ENCODE measurements around the gene SIL1.
"Not testable (repeated sequence)": the region's sequence is repeated elsewhere in the genome, so short reads cannot be mapped to it uniquely, and the experiment has no call there.

The SIL1 gene

DNA sequence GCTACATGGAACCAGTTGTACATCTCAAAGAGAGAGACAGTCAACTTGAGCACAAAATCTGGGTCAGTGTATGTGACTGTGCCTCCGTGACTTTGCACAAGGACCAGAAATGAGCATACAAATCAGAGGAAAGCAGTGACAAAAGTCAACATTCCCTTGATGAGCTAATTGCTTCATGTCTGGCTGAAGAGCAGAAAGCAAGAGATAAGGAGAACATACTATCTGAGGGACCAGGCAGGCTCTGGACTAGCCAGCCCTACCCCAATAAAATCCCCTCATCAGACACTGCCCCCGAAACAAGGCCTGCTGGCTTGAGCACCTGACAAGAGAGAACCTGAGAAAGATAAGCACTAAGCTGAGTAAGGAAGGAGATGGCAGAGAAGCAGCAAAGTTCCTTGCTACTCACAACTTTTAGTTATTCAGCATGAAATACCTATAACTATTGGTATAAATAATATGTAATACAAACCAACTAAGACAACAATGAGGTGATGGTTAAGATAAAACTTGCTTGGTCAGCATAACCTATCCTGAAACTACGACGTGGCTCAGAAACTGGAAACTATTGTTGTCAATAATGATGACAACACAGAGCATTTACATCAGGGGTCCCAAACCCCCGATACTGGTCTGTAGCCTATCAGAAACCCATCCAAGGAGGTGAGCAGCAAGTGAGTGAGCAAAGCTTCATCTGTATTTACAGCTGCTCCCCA is 9.5 kb downstream of the SIL1 start:
- Mint-ChIP-seq H3K4me3 (no peak overlapping the region), H3K27me3 (no peaks in the 10 kb centered on the region), H3K36me3 (ENCODE audit: low read depth) (peaks cover 25% of the 10 kb centered on the region), H3K4me1 (peaks cover 3% of the 10 kb centered on the region), H3K27ac (no peak overlapping the region), H3K9me3 (no peaks in the 10 kb centered on the region)
- DNase-seq (no peak), ATAC-seq (no peak)

DNA sequence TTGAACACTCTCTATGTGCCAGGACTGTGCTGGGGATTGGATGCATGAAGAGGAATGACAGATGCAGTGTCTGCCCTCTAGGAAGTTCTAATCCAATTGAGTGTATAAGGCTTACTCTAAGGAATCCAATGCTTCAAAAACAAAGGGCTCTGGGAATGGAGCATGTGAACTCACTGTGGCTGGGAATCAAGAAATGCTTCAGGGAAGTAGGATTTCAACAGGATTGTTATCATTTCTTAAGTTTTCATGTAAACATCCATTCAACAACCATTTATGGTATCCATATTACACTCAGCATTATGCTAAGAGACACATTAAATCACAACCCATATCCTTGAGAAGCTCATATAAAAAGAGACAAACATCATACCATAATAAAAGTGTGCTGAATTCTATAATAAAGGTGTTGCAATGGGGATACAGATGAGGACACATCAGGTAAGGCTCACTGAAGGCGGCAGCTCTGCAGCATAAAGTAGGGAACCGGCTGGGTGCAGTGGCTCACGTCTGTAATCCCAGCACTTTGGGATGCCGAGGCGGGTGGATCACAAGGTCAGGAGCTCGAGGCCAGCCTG is 11.3 kb downstream of the SIL1 start:
- H3K4me3 Mint-ChIP-seq: no peak overlapping the region
- peaks cover 20% of the 10 kb centered on the region for H3K36me3 Mint-ChIP-seq (ENCODE audit: low read depth)
- peaks cover 9% of the 10 kb centered on the region for H3K4me1 Mint-ChIP-seq
- no peaks in the 10 kb centered on the region for H3K9me3 Mint-ChIP-seq
- ATAC-seq: no peak
- no peaks in the 10 kb centered on the region for H3K27me3 Mint-ChIP-seq
- DNase-seq: no peak
- H3K27ac Mint-ChIP-seq: no peak overlapping the region

DNA sequence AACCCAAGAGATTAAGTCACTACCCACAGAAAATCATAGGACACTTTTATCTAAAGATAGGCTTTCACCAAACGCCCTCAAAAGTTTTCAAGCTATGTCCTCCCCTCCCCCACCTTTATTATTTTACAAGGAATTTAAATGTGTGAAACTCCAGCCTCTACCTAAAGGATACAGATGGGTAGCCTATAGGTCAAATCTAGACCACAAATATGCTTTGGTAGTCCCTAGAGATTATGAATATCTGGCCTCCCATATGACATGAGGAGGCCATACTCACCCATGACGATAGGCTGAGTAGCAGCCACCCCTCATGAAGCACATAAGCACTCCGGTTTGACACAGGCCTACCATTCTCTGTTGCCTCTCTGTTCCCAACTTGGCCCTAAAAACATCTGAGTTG is 11.9 kb downstream of the SIL1 start:
- peaks cover 20% of the 10 kb centered on the region for H3K36me3 Mint-ChIP-seq (ENCODE audit: low read depth)
- no peak overlapping the region for H3K4me3 Mint-ChIP-seq
- H3K4me1 Mint-ChIP-seq: peaks cover 10% of the 10 kb centered on the region
- no peaks in the 10 kb centered on the region for H3K9me3 Mint-ChIP-seq
- no peak overlapping the region for H3K27ac Mint-ChIP-seq
- no peaks in the 10 kb centered on the region for H3K27me3 Mint-ChIP-seq
- ATAC-seq (no peak), DNase-seq (no peak)

DNA sequence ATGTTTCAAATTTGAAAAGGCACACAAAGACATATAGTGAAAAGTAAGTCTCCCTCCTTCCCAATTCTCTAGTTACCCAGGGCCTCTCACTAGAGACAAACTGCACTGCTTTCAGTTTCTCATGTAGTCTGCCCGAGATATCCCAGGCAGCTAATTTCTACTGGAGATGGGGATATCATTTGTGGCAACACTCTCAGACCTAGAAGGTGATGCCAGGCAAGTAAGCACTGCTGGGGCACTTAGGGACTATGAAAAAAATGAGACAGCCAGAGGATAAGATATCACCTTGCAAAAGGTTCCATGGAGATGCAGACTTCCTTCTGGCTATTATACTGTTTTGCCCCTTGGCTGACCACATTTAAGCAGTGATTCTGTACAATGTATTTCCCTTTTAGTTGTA is 12.6 kb downstream of the SIL1 start:
- no peak for ATAC-seq
- peaks cover 19% of the 10 kb centered on the region for H3K36me3 Mint-ChIP-seq (ENCODE audit: low read depth)
- H3K27ac Mint-ChIP-seq: no peak overlapping the region
- H3K27me3 Mint-ChIP-seq: no peaks in the 10 kb centered on the region
- peaks cover 12% of the 10 kb centered on the region for H3K4me1 Mint-ChIP-seq
- DNase-seq: no peak
- H3K9me3 Mint-ChIP-seq: no peaks in the 10 kb centered on the region
- no peak overlapping the region for H3K4me3 Mint-ChIP-seq

DNA sequence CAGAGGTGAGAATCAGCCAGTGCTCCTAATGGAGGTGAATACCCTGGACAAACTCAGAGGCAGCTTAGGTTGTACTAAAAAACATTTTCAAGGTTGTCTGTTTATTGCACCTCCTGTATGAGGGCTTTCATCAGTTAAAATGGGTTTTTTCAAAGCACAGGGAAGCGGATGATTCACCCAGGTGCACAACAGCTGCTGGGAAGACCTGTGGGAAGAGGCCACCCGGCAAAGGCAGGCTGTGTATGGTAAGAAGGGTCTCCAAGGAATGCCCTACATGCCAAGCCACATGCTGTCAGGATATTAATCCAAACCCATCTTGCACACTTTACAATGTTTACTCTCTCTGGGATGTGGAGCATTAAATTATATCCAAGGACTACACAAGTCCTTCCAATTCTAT is 14.7 kb downstream of the SIL1 start:
- ATAC-seq: no peak
- H3K9me3 Mint-ChIP-seq: no peaks in the 10 kb centered on the region
- H3K27me3 Mint-ChIP-seq: no peaks in the 10 kb centered on the region
- no peak overlapping the region for H3K4me3 Mint-ChIP-seq
- no peak overlapping the region for H3K27ac Mint-ChIP-seq
- DNase-seq: no peak
- peaks cover 13% of the 10 kb centered on the region for H3K36me3 Mint-ChIP-seq (ENCODE audit: low read depth)
- H3K4me1 Mint-ChIP-seq: peaks cover 16% of the 10 kb centered on the region

DNA sequence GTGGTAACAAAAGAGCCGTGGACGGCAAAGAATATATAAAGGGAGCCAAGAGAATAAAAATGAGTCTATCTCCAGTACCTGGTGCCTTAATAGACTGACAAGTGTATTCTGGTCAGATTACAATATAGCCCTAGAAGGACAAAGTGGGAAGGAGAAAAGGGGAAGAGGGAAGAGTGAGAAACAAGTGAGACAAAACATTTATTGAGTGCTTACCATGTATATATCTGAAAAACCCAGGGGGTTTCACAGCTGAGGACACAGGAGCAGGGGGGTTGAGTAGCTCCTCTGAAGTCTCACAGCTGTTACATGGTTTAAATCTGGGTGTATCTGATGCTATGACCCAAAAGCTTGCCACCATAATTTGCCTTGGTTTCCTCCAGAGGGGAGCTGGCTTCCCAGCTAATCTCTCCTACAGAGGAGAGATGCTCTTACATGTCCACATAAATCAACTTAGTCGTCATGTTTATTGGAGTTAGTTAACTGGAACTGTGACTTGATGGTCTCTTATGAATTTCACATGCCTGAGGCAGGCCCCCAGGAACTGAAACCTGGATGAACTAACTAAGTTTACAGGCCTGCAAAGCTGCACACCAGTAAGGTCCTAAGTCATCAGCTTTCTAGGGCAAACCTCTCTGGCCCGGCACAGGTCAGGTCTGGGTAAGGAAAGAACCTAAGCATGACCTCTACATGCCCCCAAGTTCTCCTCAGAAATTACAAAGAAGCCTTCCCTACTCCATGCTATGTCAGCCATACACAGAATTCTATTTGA is 15.5 kb downstream of the SIL1 start:
- H3K9me3 Mint-ChIP-seq: no peaks in the 10 kb centered on the region
- ATAC-seq (no peak), DNase-seq (no peak)
- H3K27me3 Mint-ChIP-seq: no peaks in the 10 kb centered on the region
- H3K4me1 Mint-ChIP-seq: peaks cover 24% of the 10 kb centered on the region
- H3K27ac Mint-ChIP-seq: no peak overlapping the region
- H3K36me3 Mint-ChIP-seq (ENCODE audit: low read depth): peaks cover 9% of the 10 kb centered on the region
- no peak overlapping the region for H3K4me3 Mint-ChIP-seq

DNA sequence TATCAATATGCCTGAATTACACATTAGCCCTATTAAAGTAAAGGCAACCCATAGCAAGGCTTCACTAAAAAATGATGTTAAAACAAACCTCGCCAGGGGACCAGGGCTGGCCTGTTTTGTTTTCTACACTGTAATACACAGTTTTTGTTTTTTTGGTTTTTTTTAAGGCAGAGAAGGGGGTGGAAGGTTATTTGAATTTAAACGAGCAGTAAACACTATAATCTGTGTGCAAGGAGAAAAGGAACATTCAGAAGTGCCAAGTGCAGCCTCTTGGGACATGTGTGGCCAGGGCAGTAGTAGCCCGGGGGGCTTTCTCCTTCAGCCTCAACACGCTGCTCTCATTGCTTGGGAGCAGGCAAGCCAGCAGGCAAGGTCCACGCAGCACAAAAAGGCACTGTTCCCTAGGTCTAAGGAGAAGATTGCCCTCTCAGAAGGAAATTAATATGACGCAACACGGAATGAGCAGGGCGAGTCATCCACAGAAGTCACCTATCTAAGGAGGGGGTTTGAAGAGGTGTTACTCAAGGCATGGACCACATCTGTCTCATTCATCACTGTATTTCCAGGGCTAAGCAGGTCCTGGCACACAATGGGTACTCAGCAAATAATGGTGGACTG is 16.2 kb downstream of the SIL1 start:
- Mint-ChIP-seq H3K27ac (no peak overlapping the region), H3K27me3 (no peaks in the 10 kb centered on the region), H3K4me3 (no peak overlapping the region), H3K36me3 (ENCODE audit: low read depth) (peaks cover 3% of the 10 kb centered on the region), H3K4me1 (peaks cover 27% of the 10 kb centered on the region), H3K9me3 (no peaks in the 10 kb centered on the region)
- ATAC-seq (peak; percentile 54), DNase-seq (no peak)

DNA sequence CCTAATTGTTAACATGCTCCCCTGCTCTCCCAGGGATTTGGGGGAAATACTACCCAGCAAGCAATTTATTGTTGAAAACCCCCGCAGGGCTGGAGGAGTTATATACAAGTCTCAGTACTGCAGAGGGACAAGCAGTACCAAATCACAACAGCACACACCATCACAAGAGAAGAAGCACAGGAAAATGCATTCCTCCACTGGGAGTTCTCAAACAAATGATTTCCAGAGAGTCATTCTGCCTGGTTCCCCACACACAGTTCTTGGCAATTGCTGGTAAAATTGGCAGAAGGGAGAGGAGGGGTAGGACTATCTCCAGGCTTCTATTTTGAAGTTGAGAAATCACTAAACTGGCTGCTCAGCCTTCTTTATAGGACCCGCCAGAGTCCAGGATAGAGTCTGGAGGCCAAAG is 16.8 kb downstream of the SIL1 start:
- H3K27ac Mint-ChIP-seq: no peak overlapping the region
- H3K9me3 Mint-ChIP-seq: no peaks in the 10 kb centered on the region
- no peak overlapping the region for H3K4me3 Mint-ChIP-seq
- no peak for DNase-seq
- peaks cover 28% of the 10 kb centered on the region for H3K4me1 Mint-ChIP-seq
- ATAC-seq: no peak
- H3K27me3 Mint-ChIP-seq: no peaks in the 10 kb centered on the region
- peaks cover 2% of the 10 kb centered on the region for H3K36me3 Mint-ChIP-seq (ENCODE audit: low read depth)

DNA sequence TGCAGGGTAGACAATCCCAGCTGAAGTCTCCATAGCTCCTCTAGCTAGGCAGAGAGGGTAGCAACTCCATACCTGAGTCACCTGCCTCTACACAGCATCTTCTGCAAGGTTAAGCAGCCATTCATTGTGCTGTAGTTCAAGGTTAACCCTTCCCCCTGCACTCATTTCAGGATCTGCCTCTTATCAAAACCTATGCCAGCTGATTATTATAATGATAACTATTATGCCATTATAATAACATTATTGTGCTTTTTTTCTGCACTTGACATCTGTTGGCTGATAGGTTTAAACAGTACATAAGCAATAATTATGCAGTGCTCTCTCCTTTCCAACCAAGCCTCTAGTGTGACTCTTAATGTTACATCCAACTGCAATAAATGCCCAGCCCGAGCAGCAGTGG is 17.3 kb downstream of the SIL1 start:
- Mint-ChIP-seq H3K4me3 (no peak overlapping the region), H3K4me1 (peaks cover 28% of the 10 kb centered on the region), H3K36me3 (ENCODE audit: low read depth) (peaks cover 2% of the 10 kb centered on the region), H3K27ac (no peak overlapping the region), H3K27me3 (no peaks in the 10 kb centered on the region), H3K9me3 (no peaks in the 10 kb centered on the region)
- DNase-seq (no peak), ATAC-seq (no peak)

DNA sequence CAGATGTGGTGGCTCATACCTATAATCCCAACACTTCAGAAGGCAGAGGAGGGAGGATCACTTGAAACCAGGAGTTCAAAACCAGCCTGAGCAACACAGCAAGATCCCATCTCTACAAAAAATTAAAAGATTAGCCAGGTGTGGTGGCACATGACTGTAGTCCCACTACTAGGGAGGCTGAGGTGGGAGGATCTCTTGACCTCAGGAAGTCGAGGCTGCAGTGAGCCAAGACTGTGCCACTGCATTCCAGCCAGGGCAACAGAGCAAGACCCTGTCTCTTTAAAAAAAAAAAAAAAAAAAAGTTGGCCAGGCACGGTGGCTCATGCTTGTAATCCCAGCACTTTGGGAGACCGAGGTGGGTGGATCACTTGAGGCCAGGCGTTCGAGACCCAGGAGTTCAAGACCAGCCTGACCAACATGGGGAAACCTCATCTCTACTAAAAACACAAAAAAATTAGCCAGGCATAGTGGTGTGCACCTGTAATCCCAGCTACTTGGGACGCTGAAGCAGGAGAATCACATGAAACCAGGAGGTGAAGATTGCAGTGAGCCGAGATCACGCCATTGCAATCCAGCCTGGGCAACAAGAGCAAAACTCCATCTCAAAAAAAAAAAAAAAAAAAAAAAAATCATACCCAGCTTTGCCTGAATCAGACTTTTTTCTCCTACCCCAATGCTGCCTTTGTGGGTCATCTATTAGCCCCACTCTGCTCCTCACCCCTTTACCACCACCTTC is 18.2 kb downstream of the SIL1 start:
- H3K27ac Mint-ChIP-seq; H3K36me3 Mint-ChIP-seq (ENCODE audit: low read depth); H3K4me3 Mint-ChIP-seq; H3K27me3 Mint-ChIP-seq; H3K9me3 Mint-ChIP-seq; ATAC-seq; DNase-seq: not testable (repeated sequence)
- H3K4me1 Mint-ChIP-seq: peaks cover 28% of the 10 kb centered on the region

DNA sequence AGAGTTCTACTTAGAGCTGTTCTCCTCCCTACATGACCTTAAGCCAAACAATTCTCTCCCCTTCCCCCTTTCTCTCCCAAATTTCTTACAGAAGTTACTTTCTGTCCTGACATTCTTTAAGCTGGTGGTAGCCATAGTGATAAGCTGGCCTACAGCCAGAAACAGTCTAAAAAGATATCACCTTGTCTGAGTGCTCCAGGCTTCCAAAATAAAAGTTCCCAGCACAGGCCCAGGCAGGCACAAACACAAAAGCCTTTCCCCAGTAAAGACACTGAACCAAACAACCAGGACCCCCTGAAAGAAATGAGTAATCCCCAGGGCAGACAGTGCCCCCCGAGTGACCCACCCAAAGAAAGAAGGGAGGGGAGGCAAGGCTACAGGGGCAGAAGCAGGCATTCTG is 19.2 kb downstream of the SIL1 start:
- H3K27ac Mint-ChIP-seq: no peak overlapping the region
- peaks cover 7% of the 10 kb centered on the region for H3K36me3 Mint-ChIP-seq (ENCODE audit: low read depth)
- H3K4me1 Mint-ChIP-seq: peaks cover 28% of the 10 kb centered on the region

DNA sequence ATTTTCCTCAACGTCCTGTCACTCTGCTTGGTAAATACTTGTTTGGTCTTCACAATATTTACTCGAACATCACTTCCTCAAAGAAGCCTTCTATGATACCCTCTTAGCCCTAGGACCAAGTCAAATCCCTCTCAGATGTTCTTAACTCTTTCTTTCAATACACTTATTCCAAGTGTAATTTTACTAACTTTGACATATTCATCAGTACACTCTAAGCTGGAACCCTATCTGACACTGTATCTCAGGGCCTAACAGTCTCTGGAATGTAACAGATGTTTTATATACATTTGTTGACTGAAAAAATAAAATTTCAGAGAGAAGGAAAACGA is 19.6 kb downstream of the SIL1 start:
- ATAC-seq: no peak
- no peak overlapping the region for H3K27ac Mint-ChIP-seq
- H3K27me3 Mint-ChIP-seq: no peaks in the 10 kb centered on the region
- DNase-seq: no peak
- peaks cover 9% of the 10 kb centered on the region for H3K36me3 Mint-ChIP-seq (ENCODE audit: low read depth)
- H3K9me3 Mint-ChIP-seq: no peaks in the 10 kb centered on the region
- H3K4me1 Mint-ChIP-seq: peaks cover 28% of the 10 kb centered on the region
- no peak overlapping the region for H3K4me3 Mint-ChIP-seq

More for the DNA sequence above, 19.2 kb downstream of the SIL1 start:
- H3K9me3 Mint-ChIP-seq: no peaks in the 10 kb centered on the region
- ATAC-seq (no peak), DNase-seq (no peak)
- no peak overlapping the region for H3K4me3 Mint-ChIP-seq
- H3K27me3 Mint-ChIP-seq: no peaks in the 10 kb centered on the region

DNA sequence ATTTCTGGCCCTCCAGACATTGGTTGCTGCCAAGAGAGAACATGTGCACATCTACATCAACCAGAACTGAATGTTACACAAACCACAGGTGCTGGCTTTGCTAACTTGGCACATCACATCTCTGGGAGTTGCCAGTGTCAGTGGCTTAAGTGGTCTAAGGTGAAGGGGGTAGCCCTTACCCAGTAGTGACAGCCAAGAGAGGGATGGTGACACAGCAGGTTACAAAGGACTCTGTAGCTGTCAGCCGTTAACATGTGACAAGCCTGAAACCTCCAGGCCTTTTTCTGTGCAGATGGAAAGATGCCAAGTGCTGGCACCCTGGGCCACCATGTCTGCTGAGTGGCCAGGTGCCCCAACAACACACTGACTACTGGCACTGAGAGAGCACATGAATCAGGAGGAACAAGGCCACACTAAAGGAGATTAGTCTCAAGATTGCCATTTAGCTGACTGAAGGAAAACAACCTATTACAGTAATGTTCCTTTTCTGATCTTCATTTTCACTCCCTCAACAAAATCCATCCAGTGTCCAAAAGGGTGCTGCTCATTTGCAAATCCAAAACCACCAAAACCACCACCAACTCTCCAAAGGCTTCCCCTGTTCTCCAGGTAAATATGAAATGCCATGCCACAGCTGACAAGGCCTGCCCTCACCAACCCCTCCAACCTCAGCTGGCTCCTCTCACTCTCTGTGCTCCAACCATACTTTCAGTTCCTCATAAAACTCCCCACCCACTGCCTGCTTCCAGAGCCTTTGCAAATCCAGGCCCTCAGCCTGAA is 20.2 kb downstream of the SIL1 start:
- no peak overlapping the region for H3K4me3 Mint-ChIP-seq
- peaks cover 28% of the 10 kb centered on the region for H3K4me1 Mint-ChIP-seq

DNA sequence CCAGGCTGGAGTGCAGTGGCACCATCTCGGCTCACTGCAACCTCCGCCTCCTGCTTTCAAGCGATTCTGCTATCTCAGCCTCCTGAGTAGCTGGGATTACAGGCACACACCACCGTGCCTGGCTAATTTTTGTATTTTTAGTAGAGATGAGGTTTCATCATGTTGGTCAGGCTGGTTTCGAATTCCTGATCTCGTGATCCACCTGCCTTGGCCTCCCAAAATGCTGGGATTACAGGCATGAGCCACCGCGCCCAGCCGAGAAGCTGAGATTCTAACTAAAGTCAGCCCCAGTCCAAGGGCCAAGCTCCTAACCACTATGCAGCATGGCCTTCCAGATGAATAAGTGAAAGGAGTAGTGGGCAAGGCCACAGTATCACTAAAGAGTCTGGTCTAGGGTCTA is 20.9 kb downstream of the SIL1 start:
- H3K27ac Mint-ChIP-seq, H3K9me3 Mint-ChIP-seq, DNase-seq, H3K27me3 Mint-ChIP-seq, ATAC-seq, H3K4me3 Mint-ChIP-seq: not testable (repeated sequence)
- Mint-ChIP-seq H3K36me3 (ENCODE audit: low read depth) (peaks cover 15% of the 10 kb centered on the region), H3K4me1 (peaks cover 24% of the 10 kb centered on the region)

More for the DNA sequence above, 20.2 kb downstream of the SIL1 start:
- H3K36me3 Mint-ChIP-seq (ENCODE audit: low read depth): peaks cover 9% of the 10 kb centered on the region
- peaks cover 1% of the 10 kb centered on the region for H3K9me3 Mint-ChIP-seq
- no peaks in the 10 kb centered on the region for H3K27me3 Mint-ChIP-seq
- peak; percentile 50 for ATAC-seq
- H3K27ac Mint-ChIP-seq: no peak overlapping the region
- no peak for DNase-seq

All from activated naive CD8-positive, alpha-beta T cell treated with anti-CD3 and anti-CD28 coated beads, Interleukin-2, amount 50 U/mL, for 24 hours (primary cell).